NCI-H146 treated with DMSO at 0.1 percent for 48 hours (cell line): ENCODE data around the gene LGR5.
"Not testable (repeated sequence)": the region's sequence is repeated elsewhere in the genome, so short reads cannot be mapped to it uniquely, and the experiment has no call there.

ENCODE experiments used
- DNase-seq: peaks from one replicate; lab custom pipeline; 2025; ENCODE audit not compliant: unreplicated experiment; lab: John Stamatoyannopoulos, UW

LGR5 gene

GRCh38 chr12:71541583-71541982 lies 102.0 kb downstream of the LGR5 start:
- DNase-seq: no peak

GRCh38 chr12:71546322-71546861 lies 106.8 kb downstream of the LGR5 start:
- DNase-seq: no peak

GRCh38 chr12:71548893-71549292 lies 109.3 kb downstream of the LGR5 start:
- peak; percentile 35 for DNase-seq

GRCh38 chr12:71551529-71551928 lies 111.9 kb downstream of the LGR5 start:
- peak; percentile 8 for DNase-seq

GRCh38 chr12:71552728-71553501 lies 113.3 kb downstream of the LGR5 start:
- DNase-seq: no peak

- no peak for DNase-seq
Measured at GRCh38 chr12:71555191-71555590, 115.6 kb downstream of the LGR5 start.

- not testable (repeated sequence) for DNase-seq
Measured at GRCh38 chr12:71555789-71556188, 116.2 kb downstream of the LGR5 start.

- no peak for DNase-seq
Measured at GRCh38 chr12:71556448-71556847, 116.8 kb downstream of the LGR5 start.

- no peak for DNase-seq
Measured at GRCh38 chr12:71556875-71557274, 117.3 kb downstream of the LGR5 start.

- DNase-seq: no peak
Measured at GRCh38 chr12:71558445-71558844, 118.8 kb downstream of the LGR5 start.

- DNase-seq: no peak
Measured at GRCh38 chr12:71562676-71563595, 123.3 kb downstream of the LGR5 start.

GRCh38 chr12:71565535-71565934 lies 125.9 kb downstream of the LGR5 start:
- DNase-seq: no peak

- no peak for DNase-seq
Measured at GRCh38 chr12:71566655-71567054, 127.1 kb downstream of the LGR5 start.

GRCh38 chr12:71567537-71567936 lies 127.9 kb downstream of the LGR5 start:
- no peak for DNase-seq

- not testable (repeated sequence) for DNase-seq
Measured at GRCh38 chr12:71569885-71570284, 130.3 kb downstream of the LGR5 start.

- DNase-seq: no peak
Measured at GRCh38 chr12:71576496-71576895, 136.9 kb downstream of the LGR5 start.

GRCh38 chr12:71578694-71579258 lies 139.2 kb downstream of the LGR5 start:
- no peak for DNase-seq

- no peak for DNase-seq
Measured at GRCh38 chr12:71581206-71581605, 141.6 kb downstream of the LGR5 start.

GRCh38 chr12:71582925-71583324 lies 143.3 kb downstream of the LGR5 start:
- no peak for DNase-seq

- DNase-seq: no peak
Measured at GRCh38 chr12:71584356-71584755, 144.8 kb downstream of the LGR5 start.

- DNase-seq: no peak
Measured at GRCh38 chr12:71585218-71585617, 145.6 kb downstream of the LGR5 start.
